Prostate gland (tissue), 2 donors: ENCODE measurements around the gene TTBK2.

Experiments used
- CTCF ChIP-seq, 4 experiments: fragments of 200-600 bp in 2 of 4; fragments of 450-650 bp in 2 of 4; sonication (generic) in 2 of 4; IDR thresholded peaks; 1 replicate in 3 of 4; 2 replicates in 1 of 4; pipeline ENCODE4 v1.5.1; 2016 to 2019; ENCODE audit warnings: antibody characterized with exemption in 4 of 4, mild to moderate bottlenecking in 2 of 4, moderate library complexity in 2 of 4
- POLR2A ChIP-seq: fragments of 450-650 bp; IDR thresholded peaks from one replicate; pipeline ENCODE4 v1.6.1; 2016; ENCODE audit warnings: antibody characterized with exemption, mild to moderate bottlenecking
- POLR2AphosphoS5 ChIP-seq: sonication (generic); formaldehyde crosslinking; IDR thresholded peaks from one replicate; pipeline ENCODE4 v1.6.1; 2017; ENCODE audit warnings: antibody characterized with exemption

- TF ChIP-seq POLR2A (no peak), CTCF (IDR thresholded peaks at IDR 0.05) (no peak), POLR2AphosphoS5 (no peak)
These were observed 192.7 kb downstream of the TTBK2 start for GRCh38 chr15:42727750-42728381.
